Ishikawa (cell line): ENCODE measurements around the gene TMEM89.

ENCODE experiments used
- CEBPB ChIP-seq: IDR thresholded peaks from 2 replicates; pipeline ENCODE4 v1.6.1; 2012
- EGR1 ChIP-seq: IDR thresholded peaks from 2 replicates; pipeline ENCODE4 v1.6.1; 2012
- NFIC ChIP-seq: IDR thresholded peaks from 2 replicates; pipeline ENCODE4 v1.6.1; 2012
- TAF1 ChIP-seq: IDR thresholded peaks from 2 replicates; pipeline ENCODE4 v1.6.1; 2012; ENCODE audit warnings: low read depth, mild to moderate bottlenecking
- TF ChIP-seq, protein P1 (sequence below): IDR thresholded peaks from 2 replicates; pipeline ENCODE4 v1.6.1; 2012; ENCODE audit warnings: low read depth, mild to moderate bottlenecking
- TF ChIP-seq, protein P2 (sequence below): IDR thresholded peaks from 2 replicates; pipeline ENCODE4 v1.6.1; 2012

DNA sequence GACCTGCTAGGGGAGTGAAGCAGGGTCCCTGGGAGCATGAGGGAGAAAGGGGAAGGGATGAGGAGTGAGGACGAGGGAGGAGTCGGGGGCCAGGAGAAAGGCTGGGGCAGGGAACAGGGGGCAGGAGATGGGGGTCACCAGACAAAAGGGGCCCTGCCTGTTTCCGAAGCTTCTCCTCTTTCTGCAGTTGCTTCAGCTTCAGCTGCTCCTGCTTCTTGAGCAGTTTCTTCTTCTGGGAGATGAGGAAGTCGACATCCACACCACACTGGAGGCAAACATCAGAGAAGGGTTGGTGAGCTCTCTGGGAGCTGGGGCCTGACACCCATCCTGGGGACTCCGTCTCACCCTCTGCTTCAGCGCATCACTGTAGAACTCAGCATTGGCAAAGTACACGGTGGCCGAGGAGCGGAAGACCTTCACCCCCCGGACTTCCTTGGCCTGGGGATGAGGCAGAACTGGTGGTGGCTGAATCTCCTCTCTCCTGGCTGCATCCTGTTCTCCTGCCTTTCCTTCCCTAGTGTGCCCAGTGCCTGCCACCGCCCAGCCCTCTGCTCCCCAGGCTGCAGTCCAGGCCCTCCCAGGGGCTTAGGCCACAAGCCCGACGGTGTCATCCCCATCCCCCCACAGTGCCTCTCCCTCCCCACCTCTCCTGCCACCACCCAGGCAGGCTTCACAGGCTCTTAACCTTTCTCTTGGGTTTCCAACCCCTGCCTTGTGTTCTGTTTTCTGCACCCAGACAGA, 6.9 kb upstream of the TMEM89 start:
- TF ChIP-seq, protein P1, sequence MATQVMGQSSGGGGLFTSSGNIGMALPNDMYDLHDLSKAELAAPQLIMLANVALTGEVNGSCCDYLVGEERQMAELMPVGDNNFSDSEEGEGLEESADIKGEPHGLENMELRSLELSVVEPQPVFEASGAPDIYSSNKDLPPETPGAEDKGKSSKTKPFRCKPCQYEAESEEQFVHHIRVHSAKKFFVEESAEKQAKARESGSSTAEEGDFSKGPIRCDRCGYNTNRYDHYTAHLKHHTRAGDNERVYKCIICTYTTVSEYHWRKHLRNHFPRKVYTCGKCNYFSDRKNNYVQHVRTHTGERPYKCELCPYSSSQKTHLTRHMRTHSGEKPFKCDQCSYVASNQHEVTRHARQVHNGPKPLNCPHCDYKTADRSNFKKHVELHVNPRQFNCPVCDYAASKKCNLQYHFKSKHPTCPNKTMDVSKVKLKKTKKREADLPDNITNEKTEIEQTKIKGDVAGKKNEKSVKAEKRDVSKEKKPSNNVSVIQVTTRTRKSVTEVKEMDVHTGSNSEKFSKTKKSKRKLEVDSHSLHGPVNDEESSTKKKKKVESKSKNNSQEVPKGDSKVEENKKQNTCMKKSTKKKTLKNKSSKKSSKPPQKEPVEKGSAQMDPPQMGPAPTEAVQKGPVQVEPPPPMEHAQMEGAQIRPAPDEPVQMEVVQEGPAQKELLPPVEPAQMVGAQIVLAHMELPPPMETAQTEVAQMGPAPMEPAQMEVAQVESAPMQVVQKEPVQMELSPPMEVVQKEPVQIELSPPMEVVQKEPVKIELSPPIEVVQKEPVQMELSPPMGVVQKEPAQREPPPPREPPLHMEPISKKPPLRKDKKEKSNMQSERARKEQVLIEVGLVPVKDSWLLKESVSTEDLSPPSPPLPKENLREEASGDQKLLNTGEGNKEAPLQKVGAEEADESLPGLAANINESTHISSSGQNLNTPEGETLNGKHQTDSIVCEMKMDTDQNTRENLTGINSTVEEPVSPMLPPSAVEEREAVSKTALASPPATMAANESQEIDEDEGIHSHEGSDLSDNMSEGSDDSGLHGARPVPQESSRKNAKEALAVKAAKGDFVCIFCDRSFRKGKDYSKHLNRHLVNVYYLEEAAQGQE: no peak
- TF ChIP-seq NFIC (no peak), EGR1 (no peak), TAF1 (no peak), CEBPB (no peak)
- TF ChIP-seq, protein P2, sequence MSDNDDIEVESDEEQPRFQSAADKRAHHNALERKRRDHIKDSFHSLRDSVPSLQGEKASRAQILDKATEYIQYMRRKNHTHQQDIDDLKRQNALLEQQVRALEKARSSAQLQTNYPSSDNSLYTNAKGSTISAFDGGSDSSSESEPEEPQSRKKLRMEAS: no peak
